Parathyroid adenoma (tissue), 2 donors: ENCODE results near the gene PMP22.
"Not testable (repeated sequence)": the region's sequence is repeated elsewhere in the genome, so short reads cannot be mapped to it uniquely, and the experiment has no call there.

Experiments used
- H2AFZ ChIP-seq: fragments of 300-600 bp; sonication (generic); one replicate; pipeline ENCODE4 v1.7.0; 2017; ENCODE audit warnings: antibody characterized with exemption, mild to moderate bottlenecking
- H3K27ac ChIP-seq: fragments of 300-600 bp; sonication (generic); one replicate; pipeline ENCODE4 v1.7.0; 2017
- H3K27me3 ChIP-seq: fragments of 300-600 bp; sonication (generic); one replicate; pipeline ENCODE4 v1.7.0; 2017; ENCODE audit warnings: low read length; ENCODE audit not compliant: control insufficient read depth, insufficient read depth
- H3K36me3 ChIP-seq: fragments of 300-600 bp; sonication (generic); one replicate; pipeline ENCODE4 v1.7.0; 2017; ENCODE audit warnings: low read length; ENCODE audit not compliant: control insufficient read depth, insufficient read depth
- H3K4me1 ChIP-seq: fragments of 300-600 bp; sonication (generic); one replicate; pipeline ENCODE4 v1.7.0; 2017; ENCODE audit warnings: control low read depth
- H3K4me2 ChIP-seq: fragments of 300-600 bp; sonication (generic); one replicate; pipeline ENCODE4 v1.7.0; 2017; ENCODE audit warnings: low read length
- H3K4me3 ChIP-seq: fragments of 300-600 bp; sonication (generic); one replicate; pipeline ENCODE4 v1.7.0; 2017; ENCODE audit warnings: low read depth, low read length
- H3K79me2 ChIP-seq: fragments of 300-600 bp; sonication (generic); one replicate; pipeline ENCODE4 v1.7.0; 2017; ENCODE audit warnings: control low read depth
- H3K9ac ChIP-seq: fragments of 300-600 bp; sonication (generic); one replicate; pipeline ENCODE4 v1.7.0; 2017; ENCODE audit warnings: mild to moderate bottlenecking
- H3K9me3 ChIP-seq: fragments of 300-600 bp; sonication (generic); one replicate; pipeline ENCODE4 v1.7.0; 2017; ENCODE audit warnings: low read length; ENCODE audit not compliant: control insufficient read depth
- TF ChIP-seq, protein P1 (sequence below): fragments of 300-600 bp; sonication (generic); IDR thresholded peaks from one replicate; pipeline ENCODE4 v1.7.0; 2017; ENCODE audit warnings: antibody characterized with exemption, mild to moderate bottlenecking
- donor health status: primary hyperparathyroidism.

PMP22 gene

DNA sequence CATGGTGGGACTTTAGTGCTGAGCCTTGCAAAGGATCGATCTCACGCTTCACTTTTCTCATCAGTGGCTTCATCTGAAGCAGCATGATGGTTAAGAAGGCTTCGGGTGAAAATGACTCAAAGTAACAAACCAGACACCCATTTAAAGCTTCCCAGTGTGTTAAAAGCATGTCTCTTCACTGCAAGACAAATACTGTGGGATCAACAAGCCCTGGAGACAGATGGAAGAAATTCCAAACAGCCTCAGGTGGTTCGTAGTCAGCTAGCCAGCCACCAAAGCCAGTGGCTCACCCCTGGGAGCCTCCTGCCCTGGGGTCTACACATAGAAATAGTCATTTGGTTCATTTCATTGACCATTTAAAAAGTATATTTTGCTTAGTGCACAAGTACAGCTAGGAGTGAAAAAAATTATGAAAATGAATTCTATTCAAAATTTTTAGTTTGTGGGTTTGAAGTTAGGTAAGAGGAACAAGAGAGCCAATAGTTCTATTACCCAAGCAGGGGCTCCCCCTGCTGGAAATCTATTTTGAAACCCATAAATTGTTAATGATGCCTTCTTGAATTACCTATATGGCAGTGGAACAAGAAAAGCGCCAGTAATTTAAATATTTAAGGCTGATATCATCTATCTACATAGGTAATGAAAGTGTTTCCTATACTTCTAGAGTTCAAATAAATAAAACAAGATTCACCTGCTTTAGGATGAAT is 51.6 kb downstream of the PMP22 start:
- Histone ChIP-seq H3K9ac (no peak overlapping the region), H3K4me3 (no peak overlapping the region), H3K36me3 (no peaks in the 10 kb centered on the region), H2AFZ (no peak overlapping the region), H3K9me3 (no peaks in the 10 kb centered on the region), H3K27ac (no peak overlapping the region), H3K27me3 (no peaks in the 10 kb centered on the region), H3K4me2 (no peak overlapping the region), H3K79me2 (no peaks in the 10 kb centered on the region), H3K4me1 (no peaks in the 10 kb centered on the region)
- TF ChIP-seq, protein P1, sequence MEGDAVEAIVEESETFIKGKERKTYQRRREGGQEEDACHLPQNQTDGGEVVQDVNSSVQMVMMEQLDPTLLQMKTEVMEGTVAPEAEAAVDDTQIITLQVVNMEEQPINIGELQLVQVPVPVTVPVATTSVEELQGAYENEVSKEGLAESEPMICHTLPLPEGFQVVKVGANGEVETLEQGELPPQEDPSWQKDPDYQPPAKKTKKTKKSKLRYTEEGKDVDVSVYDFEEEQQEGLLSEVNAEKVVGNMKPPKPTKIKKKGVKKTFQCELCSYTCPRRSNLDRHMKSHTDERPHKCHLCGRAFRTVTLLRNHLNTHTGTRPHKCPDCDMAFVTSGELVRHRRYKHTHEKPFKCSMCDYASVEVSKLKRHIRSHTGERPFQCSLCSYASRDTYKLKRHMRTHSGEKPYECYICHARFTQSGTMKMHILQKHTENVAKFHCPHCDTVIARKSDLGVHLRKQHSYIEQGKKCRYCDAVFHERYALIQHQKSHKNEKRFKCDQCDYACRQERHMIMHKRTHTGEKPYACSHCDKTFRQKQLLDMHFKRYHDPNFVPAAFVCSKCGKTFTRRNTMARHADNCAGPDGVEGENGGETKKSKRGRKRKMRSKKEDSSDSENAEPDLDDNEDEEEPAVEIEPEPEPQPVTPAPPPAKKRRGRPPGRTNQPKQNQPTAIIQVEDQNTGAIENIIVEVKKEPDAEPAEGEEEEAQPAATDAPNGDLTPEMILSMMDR: no peak

DNA sequence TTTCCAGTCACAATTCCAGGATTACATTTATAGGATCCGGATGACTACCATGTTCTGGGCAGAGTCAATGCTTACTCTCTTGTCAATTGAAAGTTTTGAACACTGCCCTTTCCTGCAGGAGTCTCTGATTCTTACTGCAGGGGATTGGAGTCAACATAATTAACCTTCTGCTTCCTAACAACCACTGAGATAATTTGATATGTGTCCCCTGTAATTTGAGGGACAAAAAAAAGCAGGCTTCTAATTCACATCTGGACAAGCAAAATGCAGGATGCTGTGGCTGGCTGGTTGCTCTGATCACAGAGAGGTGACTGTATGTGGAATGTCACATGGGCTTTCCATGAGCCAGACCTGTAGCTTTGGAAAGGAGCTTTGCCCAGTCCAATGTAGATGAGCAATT is 54.9 kb downstream of the PMP22 start:
- H3K9me3 ChIP-seq: no peaks in the 10 kb centered on the region
- no peak overlapping the region for H3K9ac ChIP-seq
- no peaks in the 10 kb centered on the region for H3K27me3 ChIP-seq
- TF ChIP-seq, protein P1: no peak
- H3K36me3 ChIP-seq: no peaks in the 10 kb centered on the region
- H2AFZ ChIP-seq: no peak overlapping the region
- H3K4me2 ChIP-seq: no peak overlapping the region
- H3K27ac ChIP-seq: no peak overlapping the region
- no peaks in the 10 kb centered on the region for H3K79me2 ChIP-seq
- H3K4me1 ChIP-seq: no peaks in the 10 kb centered on the region
- H3K4me3 ChIP-seq: no peak overlapping the region

DNA sequence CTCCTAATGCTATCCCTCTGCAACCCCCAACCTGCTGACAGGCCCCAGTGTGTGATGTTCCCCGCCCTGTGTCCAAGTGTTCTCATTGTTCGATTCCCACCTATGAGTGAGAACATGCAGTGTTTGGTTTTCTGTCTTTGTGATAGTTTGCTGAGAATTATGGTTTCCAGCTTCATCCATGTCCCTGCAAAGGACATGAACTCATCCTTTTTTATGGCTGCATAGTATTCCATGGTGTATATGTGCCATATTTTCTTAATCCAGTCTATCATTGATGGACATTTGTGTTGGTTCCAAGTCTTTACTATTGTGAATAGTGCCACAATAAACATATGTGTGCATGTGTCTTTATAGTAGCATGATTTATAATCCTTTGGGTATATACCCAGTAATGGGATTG is 62.1 kb downstream of the PMP22 start:
- not testable (repeated sequence) for H3K9ac ChIP-seq, H3K4me3 ChIP-seq, H3K27me3 ChIP-seq, H3K79me2 ChIP-seq, H3K36me3 ChIP-seq, H3K4me2 ChIP-seq, H3K9me3 ChIP-seq, H3K27ac ChIP-seq, H2AFZ ChIP-seq, H3K4me1 ChIP-seq

DNA sequence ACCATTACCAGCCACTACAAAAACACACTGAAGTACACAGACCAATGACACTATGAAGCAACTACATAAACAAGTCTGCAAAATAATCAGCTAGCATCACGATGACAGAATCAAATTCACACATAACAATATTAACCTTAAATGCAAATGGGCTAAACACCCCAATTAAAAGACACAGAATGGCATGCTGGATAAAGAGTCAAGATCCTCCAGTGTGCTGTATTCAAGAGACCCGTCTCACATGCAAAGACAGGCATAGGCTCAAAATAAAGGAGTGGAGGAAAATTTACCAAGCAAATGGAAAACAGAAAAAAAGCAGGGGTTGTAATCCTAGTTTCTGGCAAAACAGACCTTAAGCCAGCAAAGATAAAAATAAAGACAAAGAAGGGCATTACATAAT is 64.6 kb downstream of the PMP22 start:
- not testable (repeated sequence) for H3K9me3 ChIP-seq, H3K36me3 ChIP-seq, H3K27me3 ChIP-seq, H3K79me2 ChIP-seq, H2AFZ ChIP-seq, H3K9ac ChIP-seq, H3K4me3 ChIP-seq, H3K4me2 ChIP-seq, H3K27ac ChIP-seq, H3K4me1 ChIP-seq

DNA sequence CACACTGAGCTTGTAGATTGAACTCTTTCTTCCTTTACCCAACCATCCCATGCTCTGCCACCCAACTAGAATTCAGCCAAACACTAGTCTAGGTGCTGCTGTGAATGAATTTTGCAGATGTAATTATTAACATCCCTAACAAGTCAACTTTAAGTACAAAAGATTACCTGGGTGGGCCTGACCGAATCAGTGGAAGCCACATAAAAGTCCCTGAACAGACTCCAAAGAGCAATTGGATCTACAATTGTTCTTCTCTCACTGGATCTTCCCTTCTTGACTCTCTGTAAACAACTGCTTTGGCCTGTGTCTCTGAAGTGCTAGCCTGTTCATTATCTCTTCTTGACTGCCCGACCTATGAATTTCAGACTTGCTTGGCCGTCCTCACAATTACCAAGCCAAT is 67.9 kb downstream of the PMP22 start:
- Histone ChIP-seq H3K4me2 (no peak overlapping the region), H3K79me2 (no peaks in the 10 kb centered on the region), H3K4me3 (no peak overlapping the region), H2AFZ (no peak overlapping the region), H3K27ac (no peak overlapping the region), H3K27me3 (no peaks in the 10 kb centered on the region), H3K9ac (no peak overlapping the region), H3K9me3 (no peaks in the 10 kb centered on the region), H3K4me1 (no peaks in the 10 kb centered on the region), H3K36me3 (no peaks in the 10 kb centered on the region)
- TF ChIP-seq, protein P1: no peak

DNA sequence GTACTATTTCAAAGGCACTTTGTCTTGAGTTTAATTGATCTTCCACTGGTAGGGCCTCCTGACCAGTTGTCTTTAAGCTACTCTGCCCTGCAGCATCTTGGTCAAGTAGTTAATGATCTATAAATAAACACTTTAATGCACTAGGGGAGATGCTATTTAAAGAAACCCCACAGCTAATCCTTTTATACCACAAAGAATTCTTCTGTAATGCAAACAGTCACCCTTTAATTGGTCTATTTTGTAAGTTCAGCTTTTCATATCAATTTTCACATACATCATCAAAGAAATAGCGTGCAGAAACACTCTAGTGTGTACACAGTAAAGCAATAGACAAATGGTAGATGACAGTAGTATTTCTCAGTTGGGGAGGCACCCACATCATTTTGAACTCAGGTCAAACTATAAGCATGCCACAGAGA is 70.3 kb downstream of the PMP22 start:
- Histone ChIP-seq H3K4me1 (no peaks in the 10 kb centered on the region), H3K4me3 (no peak overlapping the region)
- TF ChIP-seq, protein P1: no peak

More for the DNA sequence above, 70.3 kb downstream of the PMP22 start:
- no peak overlapping the region for H2AFZ ChIP-seq
- no peaks in the 10 kb centered on the region for H3K36me3 ChIP-seq
- no peak overlapping the region for H3K9ac ChIP-seq
- no peak overlapping the region for H3K4me2 ChIP-seq
- H3K9me3 ChIP-seq: no peaks in the 10 kb centered on the region
- no peaks in the 10 kb centered on the region for H3K79me2 ChIP-seq
- H3K27me3 ChIP-seq: no peaks in the 10 kb centered on the region
- no peak overlapping the region for H3K27ac ChIP-seq
